Gastroesophageal sphincter (tissue), 4 donors: ENCODE measurements around the gene GPR18. TPM values are rescaled to one million over a fixed set of nuclear protein-coding genes. Genes with fewer than 3 reads are reported as not detected.
A peak's percentile ranks its signal among the peaks of the same experiment; 100 is the strongest.

Experiments used
- ATAC-seq: fragments of 150-250 bp; one replicate; pipeline ENCODE4 v1.9.1; 2016; ENCODE audit warnings: mild to moderate bottlenecking, moderate library complexity
- H3K27ac ChIP-seq, 4 donors: fragments of 200-600 bp; sonication (generic) in 3 of 4; 1 replicate in 3 of 4; 2 replicates in 1 of 4; pipeline ENCODE4 v1.5.1; 2016 to 2019
- H3K27me3 ChIP-seq: fragments of 200-600 bp; sonication (generic); one replicate; pipeline ENCODE4 v1.5.1; 2019
- H3K36me3 ChIP-seq, 2 donors: fragments of 200-600 bp; sonication (generic); one replicate each; pipeline ENCODE4 v1.5.1; 2019; ENCODE audit warnings: control low read depth in 1 of 2
- H3K4me1 ChIP-seq, 3 donors: fragments of 200-600 bp; sonication (generic); 1 replicate in 2 of 3; 2 replicates in 1 of 3; pipeline ENCODE4 v1.5.1; 2016 to 2019; ENCODE audit warnings: control low read depth in 2 of 3
- H3K4me3 ChIP-seq, 2 donors: fragments of 200-600 bp; sonication (generic); one replicate each; pipeline ENCODE4 v1.5.1; 2019; ENCODE audit warnings: mild to moderate bottlenecking in 1 of 2, moderate library complexity in 1 of 2
- H3K9me3 ChIP-seq, 3 donors: fragments of 200-600 bp; sonication (generic); one replicate each; pipeline ENCODE4 v1.5.1; 2017 to 2019; ENCODE audit warnings: control low read depth in 2 of 3
- CTCF ChIP-seq, 4 experiments: fragments of 200-600 bp in 2 of 4; fragments of 450-650 bp in 2 of 4; sonication (generic) in 1 of 4; IDR thresholded peaks; one replicate each; pipeline ENCODE4 v1.5.1; 2017 to 2019; ENCODE audit warnings: antibody characterized with exemption in 4 of 4, mild to moderate bottlenecking in 2 of 4, moderate library complexity in 2 of 4
- EP300 ChIP-seq: sonication (generic); formaldehyde crosslinking; IDR thresholded peaks from one replicate; pipeline ENCODE4 v1.6.1; 2017; ENCODE audit warnings: antibody characterized with exemption, mild to moderate bottlenecking
- POLR2A ChIP-seq, 2 donors: fragments of 450-650 bp; IDR thresholded peaks; one replicate each; pipeline ENCODE4 v1.6.1; 2017; ENCODE audit warnings: antibody characterized with exemption in 2 of 2, mild to moderate bottlenecking in 2 of 2, moderate library complexity in 1 of 2
- POLR2AphosphoS5 ChIP-seq: sonication (generic); formaldehyde crosslinking; IDR thresholded peaks from one replicate; pipeline ENCODE4 v1.6.1; 2017; ENCODE audit warnings: antibody characterized with exemption
- WGBS, 2 donors: methylation state at CpG; one replicate each; pipeline ENCODE4 v1.1.5; 2018; ENCODE audit warnings: low coverage in 1 of 2; 5-methylcytosine and 5-hydroxymethylcytosine counted together
- total RNA-seq, 4 donors: library from RNA; depleted of rRNA; stranded (reverse); fragments of >200 nt; gene quantifications; one replicate each; pipeline ENCODE4 v1.1.0, GENCODE V29; 2016

Gene GPR18
- total RNA-seq, 4 donors from 2014 or later, result not detected

DNA sequence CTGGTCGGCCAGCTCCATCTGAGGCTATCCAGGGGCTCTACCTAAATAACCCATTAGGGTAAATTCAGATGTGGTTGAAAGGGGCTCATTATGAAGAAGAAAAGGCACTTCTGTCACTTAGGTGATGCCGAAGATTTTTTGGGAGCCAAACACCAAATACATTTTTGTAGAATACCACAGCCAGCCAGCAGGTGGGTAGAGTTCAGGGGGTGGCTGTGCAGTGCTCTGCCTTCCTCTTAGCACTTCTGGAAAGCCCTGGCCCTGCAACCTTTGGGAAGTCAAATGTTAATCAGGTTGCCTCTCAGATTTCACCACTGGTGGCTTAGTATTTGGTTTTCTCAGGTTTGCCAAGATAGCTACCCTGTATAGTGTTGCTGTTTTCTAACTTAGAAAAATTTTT lies 18.5 kb upstream of the GPR18 start:
- no peaks in the 10 kb centered on the region for H3K27me3 ChIP-seq
- no peak overlapping the region for H3K4me3 ChIP-seq
- TF ChIP-seq CTCF (IDR thresholded peaks at IDR 0.05) (no peak), EP300 (no peak), POLR2A (IDR thresholded peaks at IDR 0.05) (no peak), POLR2AphosphoS5 (no peak)
- peaks cover 2 to 24% (median 2%) of the 10 kb centered on the region in 3 donors for H3K4me1 ChIP-seq
- no peak for ATAC-seq
- H3K36me3 ChIP-seq, result peaks cover 0 to 5% of the 10 kb centered on the region in 2 donors
- H3K27ac ChIP-seq, result no peak overlapping the region
- WGBS, 2 donors, result 66 to 86% methylated on average over 2 of the region's 2 CpGs
- no peaks in the 10 kb centered on the region for H3K9me3 ChIP-seq

DNA sequence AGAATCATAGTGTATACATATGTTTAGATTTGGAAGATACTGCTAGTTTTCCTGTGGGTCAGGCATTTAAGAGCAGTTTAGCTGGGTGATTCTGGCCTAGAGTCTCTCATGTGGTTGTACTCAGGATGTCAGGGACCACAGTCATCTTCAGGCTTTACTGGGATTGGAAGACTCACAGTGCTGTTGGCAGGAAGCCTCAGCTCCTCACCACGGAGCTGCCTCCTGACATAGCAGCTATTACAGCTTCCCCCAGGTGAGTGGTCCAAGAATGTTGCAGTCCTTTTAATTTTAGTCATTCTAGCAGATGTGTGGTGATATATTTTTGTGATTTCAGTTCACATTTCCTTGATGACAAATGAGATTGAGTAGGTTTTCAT lies 16.9 kb upstream of the GPR18 start:
- H3K27ac ChIP-seq, result no peak overlapping the region
- no peak for ATAC-seq
- peaks cover 0 to 5% of the 10 kb centered on the region in 2 donors for H3K36me3 ChIP-seq
- no peaks in the 10 kb centered on the region for H3K9me3 ChIP-seq
- TF ChIP-seq CTCF (IDR thresholded peaks at IDR 0.05), result no peak
- TF ChIP-seq POLR2A (IDR thresholded peaks at IDR 0.05), result no peak
- no peak for TF ChIP-seq EP300
- no peak for TF ChIP-seq POLR2AphosphoS5
- H3K4me3 ChIP-seq, result no peak overlapping the region
- WGBS, 2 donors, result 30% methylated on average over 1 of the region's 1 CpG; no CpG with 5 or more reads in 1 of the 2 donors
- peaks cover 0 to 24% (median 3%) of the 10 kb centered on the region in 3 donors for H3K4me1 ChIP-seq
- H3K27me3 ChIP-seq, result no peaks in the 10 kb centered on the region

- Histone ChIP-seq H3K9me3 (no peaks in the 10 kb centered on the region), H3K36me3 (peaks cover 0 to under 1% of the 10 kb centered on the region in 2 donors), H3K27ac (no peak overlapping the region), H3K4me1 (peaks cover 0 to 32% (median 3%) of the 10 kb centered on the region in 3 donors), H3K27me3 (no peaks in the 10 kb centered on the region), H3K4me3 (no peak overlapping the region)
- TF ChIP-seq POLR2A (IDR thresholded peaks at IDR 0.05) (no peak), CTCF (IDR thresholded peaks at IDR 0.05) (no peak), EP300 (no peak), POLR2AphosphoS5 (no peak)
- 56 to 57% methylated on average over 2 of the region's 2 CpGs for WGBS, 2 donors
- no peak for ATAC-seq
Observed at GRCh38 chr13:99273128-99273527, 14.9 kb upstream of the GPR18 start.

DNA sequence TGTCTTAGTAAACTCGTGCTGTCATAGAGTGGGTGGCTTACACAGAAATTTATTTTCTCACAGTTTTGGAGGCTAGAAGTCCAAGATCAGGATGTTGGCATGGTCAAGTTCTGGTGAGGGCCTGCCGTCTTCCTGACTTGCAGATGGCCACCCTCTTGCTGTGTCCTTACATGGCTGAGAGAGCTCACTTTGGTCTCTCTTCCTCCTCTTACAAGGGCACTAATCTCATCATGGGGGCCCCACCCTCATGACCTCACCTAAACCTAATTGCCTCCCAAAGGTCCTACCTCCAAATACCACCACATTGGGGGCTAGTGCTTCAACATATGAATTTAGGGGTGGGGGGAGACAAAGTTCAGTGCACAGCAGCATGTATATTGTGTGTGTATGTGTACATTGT lies 14.3 kb upstream of the GPR18 start:
- TF ChIP-seq EP300 (no peak), POLR2AphosphoS5 (no peak), POLR2A (IDR thresholded peaks at IDR 0.05) (no peak), CTCF (IDR thresholded peaks at IDR 0.05) (no peak)
- no peaks in the 10 kb centered on the region for H3K27me3 ChIP-seq
- peaks cover 0 to 32% (median 3%) of the 10 kb centered on the region in 3 donors for H3K4me1 ChIP-seq
- 75 to 94% methylated on average over 1 to 2 of the region's 2 CpGs for WGBS, 2 donors
- peak overlapping the region in 2 of 4 donors; percentile 42 to 54 for H3K27ac ChIP-seq
- H3K9me3 ChIP-seq, result no peaks in the 10 kb centered on the region
- H3K4me3 ChIP-seq, result no peak overlapping the region
- H3K36me3 ChIP-seq, result peaks cover 0 to 7% of the 10 kb centered on the region in 2 donors
- ATAC-seq, result no peak

- no peak for ATAC-seq
- WGBS, 2 donors, result 64 to 68% methylated on average over 3 of the region's 3 CpGs
- TF ChIP-seq POLR2AphosphoS5 (no peak), POLR2A (IDR thresholded peaks at IDR 0.05) (no peak), EP300 (no peak), CTCF (IDR thresholded peaks at IDR 0.05) (no peak)
- Histone ChIP-seq H3K4me1 (peaks cover 0 to 32% (median 3%) of the 10 kb centered on the region in 3 donors), H3K4me3 (no peak overlapping the region), H3K27me3 (no peaks in the 10 kb centered on the region), H3K27ac (peak overlapping the region in 3 of 4 donors; percentile 26 to 54 (median 42)), H3K9me3 (no peaks in the 10 kb centered on the region), H3K36me3 (peaks cover 0 to 7% of the 10 kb centered on the region in 2 donors)
Observed at GRCh38 chr13:99271249-99271648, 13.1 kb upstream of the GPR18 start.
